ENCODE data around the gene PRKCZ.

DNA sequence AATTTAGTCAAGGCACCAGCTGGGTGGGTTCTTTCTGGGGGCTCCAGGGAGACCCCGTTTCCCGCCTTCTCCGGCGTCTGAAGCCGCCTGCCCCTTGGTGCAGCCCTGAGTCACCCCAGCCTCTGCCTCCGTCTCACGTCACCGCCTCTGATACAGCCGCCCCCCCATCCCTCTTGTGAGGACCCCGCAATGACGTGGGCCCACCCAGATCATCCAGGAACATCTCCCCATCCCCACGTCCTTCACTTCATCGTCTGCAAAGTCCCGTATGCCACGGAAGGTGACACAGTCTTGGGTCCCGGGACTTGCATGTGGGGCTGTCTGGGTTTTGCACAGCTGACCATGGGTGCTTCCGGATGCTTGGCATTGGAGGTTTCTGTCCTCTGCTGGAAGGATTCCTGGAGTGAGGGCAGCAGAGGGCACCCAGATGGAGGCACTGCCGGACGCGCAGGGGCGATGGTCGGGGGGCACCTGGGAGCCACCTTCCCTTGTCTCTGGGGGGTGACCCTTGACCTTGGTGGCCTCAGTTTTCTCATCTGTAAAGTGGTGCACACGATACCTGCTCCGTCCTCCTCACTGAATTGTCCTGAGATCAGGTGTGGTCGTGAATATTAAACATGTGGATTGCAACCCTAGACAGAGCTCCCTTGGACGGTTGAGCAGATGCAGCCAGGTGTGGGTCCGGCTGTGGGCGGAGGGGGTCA, 58.8 kb downstream of the PRKCZ start:
- TF ChIP-seq POLR2A (IDR thresholded peaks at IDR 0.05; ENCODE audit: extremely low read depth, insufficient read length) (no peak), MYC (IDR thresholded peaks at IDR 0.05; ENCODE audit: low read depth, low read length) (no peak)
- TF ChIP-seq, protein P1, sequence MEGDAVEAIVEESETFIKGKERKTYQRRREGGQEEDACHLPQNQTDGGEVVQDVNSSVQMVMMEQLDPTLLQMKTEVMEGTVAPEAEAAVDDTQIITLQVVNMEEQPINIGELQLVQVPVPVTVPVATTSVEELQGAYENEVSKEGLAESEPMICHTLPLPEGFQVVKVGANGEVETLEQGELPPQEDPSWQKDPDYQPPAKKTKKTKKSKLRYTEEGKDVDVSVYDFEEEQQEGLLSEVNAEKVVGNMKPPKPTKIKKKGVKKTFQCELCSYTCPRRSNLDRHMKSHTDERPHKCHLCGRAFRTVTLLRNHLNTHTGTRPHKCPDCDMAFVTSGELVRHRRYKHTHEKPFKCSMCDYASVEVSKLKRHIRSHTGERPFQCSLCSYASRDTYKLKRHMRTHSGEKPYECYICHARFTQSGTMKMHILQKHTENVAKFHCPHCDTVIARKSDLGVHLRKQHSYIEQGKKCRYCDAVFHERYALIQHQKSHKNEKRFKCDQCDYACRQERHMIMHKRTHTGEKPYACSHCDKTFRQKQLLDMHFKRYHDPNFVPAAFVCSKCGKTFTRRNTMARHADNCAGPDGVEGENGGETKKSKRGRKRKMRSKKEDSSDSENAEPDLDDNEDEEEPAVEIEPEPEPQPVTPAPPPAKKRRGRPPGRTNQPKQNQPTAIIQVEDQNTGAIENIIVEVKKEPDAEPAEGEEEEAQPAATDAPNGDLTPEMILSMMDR (IDR thresholded peaks at IDR 0.05; ENCODE audit: low read depth, low read length), result no peak
- TF ChIP-seq, protein P2, sequence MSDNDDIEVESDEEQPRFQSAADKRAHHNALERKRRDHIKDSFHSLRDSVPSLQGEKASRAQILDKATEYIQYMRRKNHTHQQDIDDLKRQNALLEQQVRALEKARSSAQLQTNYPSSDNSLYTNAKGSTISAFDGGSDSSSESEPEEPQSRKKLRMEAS (IDR thresholded peaks at IDR 0.05; ENCODE audit: low read depth, low read length), result no peak

Measured in NB4 (cell line).